IMR-90 (cell line): ENCODE results near the gene CTNS. TPM values are rescaled to one million over a fixed set of nuclear protein-coding genes. Genes with fewer than 3 reads are reported as not detected.
A peak's percentile ranks its signal among the peaks of the same experiment; 100 is the strongest.

Source experiments
- ATAC-seq: fragments of 200-7000 bp; cut with Tn5 transposase; 2 replicates; pipeline ENCODE4 v1.9.1; 2020; ENCODE audit warnings: low read depth, mild to moderate bottlenecking, moderate library complexity
- BruUV-seq: library from RNA; stranded (reverse); fragments of 400-500 nt; replicated peaks from 2 replicates; lab custom pipeline; 2021; lab: Mats Ljungman, UMichigan
- CTCF ChIA-PET: fragments of 300-600 bp; formaldehyde crosslinking; extraction: SDS; loops from one replicate; lab custom pipeline; 2021; ENCODE audit warnings: antibody characterized with exemption; lab: Yijun Ruan, JAX
- POLR2A ChIA-PET: fragments of 300-600 bp; sonication (Branson Sonifier 250); formaldehyde crosslinking; loops from one replicate; lab custom pipeline; 2022; ENCODE audit warnings: antibody characterized with exemption; ENCODE audit not compliant: unreplicated experiment; lab: Charles Lee
- DNase-seq: peaks from one replicate; pipeline ENCODE4 v3.0.0; 2013
- H2AFZ ChIP-seq: replicated peaks from 2 replicates; pipeline ENCODE3; 2013; ENCODE audit warnings: low read length, mild to moderate bottlenecking; ENCODE audit not compliant: poor library complexity
- H2AK5ac ChIP-seq: 2 replicates; pipeline ENCODE4 v1.6.1; 2013; ENCODE audit warnings: low read depth, low read length, inconsistent platforms
- H2AK9ac ChIP-seq: replicated peaks from 2 replicates; pipeline ENCODE3; 2013; ENCODE audit warnings: mild to moderate bottlenecking, low read depth, low read length, moderate library complexity; ENCODE audit not compliant: poor library complexity
- H2BK120ac ChIP-seq: 2 replicates; pipeline ENCODE4 v1.6.1; 2013; ENCODE audit warnings: low read depth, low read length, inconsistent platforms
- H2BK15ac ChIP-seq: 3 replicates; pipeline ENCODE4 v1.6.1; 2013; ENCODE audit warnings: low read depth, low read length, inconsistent platforms
- H2BK20ac ChIP-seq: 2 replicates; pipeline ENCODE4 v1.6.1; 2013; ENCODE audit warnings: low read depth, mild to moderate bottlenecking, inconsistent platforms, low read length, moderate library complexity
- H2BK5ac ChIP-seq: 2 replicates; pipeline ENCODE4 v1.6.1; 2013; ENCODE audit warnings: mild to moderate bottlenecking, low read depth, low read length, inconsistent platforms; ENCODE audit not compliant: poor library complexity, severe bottlenecking
- H3K14ac ChIP-seq: replicated peaks from 2 replicates; pipeline ENCODE4 v1.6.1; 2013; ENCODE audit warnings: low read depth, low read length, inconsistent platforms
- H3K18ac ChIP-seq: 2 replicates; pipeline ENCODE4 v1.6.1; 2013; ENCODE audit warnings: low read depth, low read length, control low read depth
- H3K23ac ChIP-seq: 2 replicates; pipeline ENCODE4 v1.6.1; 2013; ENCODE audit warnings: low read depth, low read length, inconsistent platforms
- H3K27ac ChIP-seq: 2 replicates; pipeline ENCODE4 v1.5.1; 2013; ENCODE audit warnings: mild to moderate bottlenecking, control low read depth, low read length; ENCODE audit not compliant: insufficient read depth
- H3K27me3 ChIP-seq: 2 replicates; pipeline ENCODE4 v1.6.1; 2013; ENCODE audit warnings: low read length; ENCODE audit not compliant: control insufficient read depth, insufficient read depth
- H3K36me3 ChIP-seq: 2 replicates; pipeline ENCODE4 v1.6.1; 2013; ENCODE audit warnings: low read length, mixed read lengths; ENCODE audit not compliant: control insufficient read depth, insufficient read depth
- H3K4ac ChIP-seq: 2 replicates; pipeline ENCODE4 v1.6.1; 2013; ENCODE audit warnings: low read depth, low read length, inconsistent platforms
- H3K4me1 ChIP-seq: 2 replicates; pipeline ENCODE4 v1.6.1; 2013; ENCODE audit warnings: low read length, mixed read lengths; ENCODE audit not compliant: control insufficient read depth, insufficient read depth
- H3K4me2 ChIP-seq: 2 replicates; pipeline ENCODE4 v1.6.1; 2013; ENCODE audit warnings: low read depth, mild to moderate bottlenecking, control low read depth, low read length, moderate library complexity
- H3K4me3 ChIP-seq: 2 replicates; pipeline ENCODE4 v1.5.1; 2013; ENCODE audit warnings: low read depth, mild to moderate bottlenecking, control low read depth, low read length, moderate library complexity; ENCODE audit not compliant: insufficient read depth
- H3K56ac ChIP-seq: 2 replicates; pipeline ENCODE4 v1.6.1; 2013; ENCODE audit warnings: low read length, inconsistent platforms; ENCODE audit not compliant: insufficient read depth; ENCODE audit errors: extremely low read depth
- H3K79me1 ChIP-seq, 2 experiments: 2 replicates each; pipeline ENCODE4 v1.6.1; 2013; ENCODE audit warnings: low read length in 2 of 2, inconsistent platforms in 1 of 2, low read depth in 1 of 2
- H3K9ac ChIP-seq: 2 replicates; pipeline ENCODE4 v1.6.1; 2013; ENCODE audit warnings: low read depth, low read length, control low read depth
- H3K9me1 ChIP-seq: 2 replicates; pipeline ENCODE4 v1.6.1; 2013; ENCODE audit warnings: low read length, inconsistent platforms; ENCODE audit not compliant: insufficient read depth
- H3K9me3 ChIP-seq: 2 replicates; pipeline ENCODE4 v1.6.1; 2013; ENCODE audit warnings: low read length; ENCODE audit not compliant: control insufficient read depth, insufficient read depth
- H4K20me1 ChIP-seq: 2 replicates; pipeline ENCODE4 v1.6.1; 2013; ENCODE audit warnings: low read length, inconsistent platforms; ENCODE audit not compliant: insufficient read depth
- H4K5ac ChIP-seq: 2 replicates; pipeline ENCODE4 v1.6.1; 2013; ENCODE audit warnings: mild to moderate bottlenecking, low read depth, low read length, control low read depth
- H4K8ac ChIP-seq, 2 experiments: 2 replicates each; pipeline ENCODE4 v1.6.1; 2013; ENCODE audit warnings: low read depth in 2 of 2, low read length in 2 of 2, control low read depth in 1 of 2, inconsistent platforms in 1 of 2
- H4K91ac ChIP-seq: 2 replicates; pipeline ENCODE4 v1.6.1; 2013; ENCODE audit warnings: low read depth, low read length, inconsistent platforms; ENCODE audit not compliant: insufficient read depth
- BHLHE40 ChIP-seq: fragments of 150-350 bp; IDR thresholded peaks from 2 replicates; pipeline ENCODE4 v1.6.1; 2016; ENCODE audit warnings: mild to moderate bottlenecking, low read depth, low read length
- CEBPB ChIP-seq: IDR thresholded peaks from 2 replicates; pipeline ENCODE4 v1.6.1; 2012; ENCODE audit warnings: low read depth, low read length, improper control_type of control experiment
- CHD1 ChIP-seq: IDR thresholded peaks from 2 replicates; pipeline ENCODE4 v1.6.1; 2012; ENCODE audit warnings: low read depth, low read length, improper control_type of control experiment
- FOS ChIP-seq: fragments of 150-350 bp; IDR thresholded peaks from 2 replicates; pipeline ENCODE4 v1.6.1; 2016; ENCODE audit warnings: low read depth, low read length
- MAFK ChIP-seq: IDR thresholded peaks from 2 replicates; pipeline ENCODE4 v1.6.1; 2012; ENCODE audit warnings: low read depth, low read length, improper control_type of control experiment
- MAZ ChIP-seq: IDR thresholded peaks from 2 replicates; pipeline ENCODE4 v1.6.1; 2012; ENCODE audit warnings: low read depth, mild to moderate bottlenecking, low read length, improper control_type of control experiment, moderate library complexity, borderline replicate concordance
- MXI1 ChIP-seq: IDR thresholded peaks from 2 replicates; pipeline ENCODE4 v1.6.1; 2012; ENCODE audit warnings: low read depth, mild to moderate bottlenecking, low read length, moderate library complexity, borderline replicate concordance
- NFE2L2 ChIP-seq: fragments of 150-350 bp; IDR thresholded peaks from 2 replicates; pipeline ENCODE4 v1.6.1; 2016; ENCODE audit warnings: low read depth, mild to moderate bottlenecking, low read length
- RAD21 ChIP-seq: IDR thresholded peaks from 2 replicates; pipeline ENCODE4 v1.6.1; 2012; ENCODE audit warnings: low read length, improper control_type of control experiment
- RCOR1 ChIP-seq: IDR thresholded peaks from 2 replicates; pipeline ENCODE4 v1.6.1; 2012; ENCODE audit warnings: mild to moderate bottlenecking, low read length, improper control_type of control experiment; ENCODE audit not compliant: insufficient replicate concordance
- RFX5 ChIP-seq: IDR thresholded peaks from 2 replicates; pipeline ENCODE4 v1.8.0; 2012; ENCODE audit warnings: low read depth, mild to moderate bottlenecking, low read length, moderate library complexity
- SMC3 ChIP-seq: fragments of 150-350 bp; IDR thresholded peaks from 2 replicates; pipeline ENCODE4 v1.6.1; 2016; ENCODE audit warnings: low read depth, mild to moderate bottlenecking, antibody characterized with exemption, low read length, moderate library complexity
- USF2 ChIP-seq: fragments of 150-350 bp; IDR thresholded peaks from 2 replicates; pipeline ENCODE4 v1.6.1; 2017; ENCODE audit warnings: mild to moderate bottlenecking, antibody characterized with exemption, low read length, low read depth
- WGBS, 2 experiments: methylation state at CpG; one replicate each; pipeline versions ENCODE4 v1.1.5 to v1.1.7; 2013; ENCODE audit warnings: missing lambda C conversion rate in 2 of 2; ENCODE audit not compliant: insufficient read length in 1 of 2; ENCODE audit errors: extremely low coverage in 2 of 2; 5-methylcytosine and 5-hydroxymethylcytosine counted together
- dilution Hi-C: fragments of 300-500 bp; cut with HindIII; formaldehyde crosslinking; loops from one replicate; pipeline ENCODE4 v1.14.3; 2018; ENCODE audit warnings: low sequenced_read_pairs; ENCODE audit not compliant: unreplicated experiment
- in situ Hi-C: fragments of 300-500 bp; cut with MboI; formaldehyde crosslinking; loops from 3 replicates; pipeline ENCODE4 v1.14.3; 2019; ENCODE audit warnings: low sequenced_read_pairs, inconsistent platforms, mixed read lengths
- intact Hi-C: fragments of 100-400 bp; cut with micrococcal nuclease; formaldehyde crosslinking; loops from 2 replicates; pipeline ENCODE4 v1.10.0; 2022
- polyA plus RNA-seq, 3 experiments: library from polyadenylated mRNA; depleted of rRNA; stranded (reverse); fragments of >200 nt; gene quantifications; 2 replicates each; pipeline ENCODE4 v1.2.3, GENCODE V29; 2012; ENCODE audit warnings: low replicate concordance in 1 of 3
- total RNA-seq: library from RNA; depleted of rRNA; stranded (reverse); fragments of >200 nt; gene quantifications from 2 replicates; pipeline ENCODE4 v1.2.3, GENCODE V29; 2012
- TF ChIP-seq, protein P1 (sequence below): fragments of 150-350 bp; IDR thresholded peaks from 2 replicates; pipeline ENCODE4 v1.6.1; 2016; ENCODE audit warnings: low read depth, mild to moderate bottlenecking, low read length, moderate library complexity, borderline replicate concordance
- TF ChIP-seq, protein P2 (sequence below): conservative IDR thresholded peaks from 2 replicates; pipeline ENCODE4 v1.5.1; 2012; ENCODE audit warnings: mild to moderate bottlenecking, low read depth, low read length, improper control_type of control experiment

CTNS gene
- total and polyA plus RNA-seq, 2 of the 4 experiments (the other 2 are of a cell fraction), result 4.7 to 5.3 TPM

GRCh38 chr17:3600529-3601205 is 35.9 kb upstream of the CTNS start:
- in situ Hi-C loops, result no loop called here
- intact Hi-C loops, result no loop called here
- no peak for DNase-seq
- no peak for TF ChIP-seq USF2
- TF ChIP-seq, protein P1, sequence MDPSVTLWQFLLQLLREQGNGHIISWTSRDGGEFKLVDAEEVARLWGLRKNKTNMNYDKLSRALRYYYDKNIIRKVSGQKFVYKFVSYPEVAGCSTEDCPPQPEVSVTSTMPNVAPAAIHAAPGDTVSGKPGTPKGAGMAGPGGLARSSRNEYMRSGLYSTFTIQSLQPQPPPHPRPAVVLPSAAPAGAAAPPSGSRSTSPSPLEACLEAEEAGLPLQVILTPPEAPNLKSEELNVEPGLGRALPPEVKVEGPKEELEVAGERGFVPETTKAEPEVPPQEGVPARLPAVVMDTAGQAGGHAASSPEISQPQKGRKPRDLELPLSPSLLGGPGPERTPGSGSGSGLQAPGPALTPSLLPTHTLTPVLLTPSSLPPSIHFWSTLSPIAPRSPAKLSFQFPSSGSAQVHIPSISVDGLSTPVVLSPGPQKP, result no peak
- TF ChIP-seq, protein P2, sequence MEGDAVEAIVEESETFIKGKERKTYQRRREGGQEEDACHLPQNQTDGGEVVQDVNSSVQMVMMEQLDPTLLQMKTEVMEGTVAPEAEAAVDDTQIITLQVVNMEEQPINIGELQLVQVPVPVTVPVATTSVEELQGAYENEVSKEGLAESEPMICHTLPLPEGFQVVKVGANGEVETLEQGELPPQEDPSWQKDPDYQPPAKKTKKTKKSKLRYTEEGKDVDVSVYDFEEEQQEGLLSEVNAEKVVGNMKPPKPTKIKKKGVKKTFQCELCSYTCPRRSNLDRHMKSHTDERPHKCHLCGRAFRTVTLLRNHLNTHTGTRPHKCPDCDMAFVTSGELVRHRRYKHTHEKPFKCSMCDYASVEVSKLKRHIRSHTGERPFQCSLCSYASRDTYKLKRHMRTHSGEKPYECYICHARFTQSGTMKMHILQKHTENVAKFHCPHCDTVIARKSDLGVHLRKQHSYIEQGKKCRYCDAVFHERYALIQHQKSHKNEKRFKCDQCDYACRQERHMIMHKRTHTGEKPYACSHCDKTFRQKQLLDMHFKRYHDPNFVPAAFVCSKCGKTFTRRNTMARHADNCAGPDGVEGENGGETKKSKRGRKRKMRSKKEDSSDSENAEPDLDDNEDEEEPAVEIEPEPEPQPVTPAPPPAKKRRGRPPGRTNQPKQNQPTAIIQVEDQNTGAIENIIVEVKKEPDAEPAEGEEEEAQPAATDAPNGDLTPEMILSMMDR, result no peak
- TF ChIP-seq SMC3, result no peak
- TF ChIP-seq FOS, result no peak
- no peak for TF ChIP-seq RAD21
- TF ChIP-seq RFX5, result no peak
- no peak for TF ChIP-seq MAZ
- TF ChIP-seq MAFK, result no peak
- TF ChIP-seq NFE2L2, result no peak
- TF ChIP-seq MXI1, result no peak
- TF ChIP-seq BHLHE40, result no peak
- TF ChIP-seq CHD1, result no peak
- no peak for TF ChIP-seq CEBPB
- TF ChIP-seq RCOR1, result no peak

More at GRCh38 chr17:3600529-3601205, 35.9 kb upstream of the CTNS start:
- no peaks in the 10 kb centered on the region for H3K27me3 ChIP-seq
- no peak overlapping the region for H3K18ac ChIP-seq
- H2AFZ ChIP-seq, result peak overlapping the region; percentile 11
- no peak overlapping the region for H3K4me3 ChIP-seq
- H3K27ac ChIP-seq, result no peak overlapping the region
- no peak overlapping the region for H2BK120ac ChIP-seq
- no peak overlapping the region for H3K23ac ChIP-seq
- no peak overlapping the region for H3K56ac ChIP-seq
- H3K9me1 ChIP-seq, result peaks cover 5% of the 10 kb centered on the region; the same call in 1 of the 2 replicates
- 97% methylated on average over 13 of the region's 15 CpGs; no CpG with 5 or more reads in 1 of the 2 experiments for WGBS, 2 experiments
- no peak overlapping the region for H2AK5ac ChIP-seq
- peaks cover 3% of the 10 kb centered on the region; the same call in 1 of the 2 replicates for H4K20me1 ChIP-seq
- no peak overlapping the region for H4K8ac ChIP-seq
- peaks cover 4% of the 10 kb centered on the region for H3K4me1 ChIP-seq
- H3K4ac ChIP-seq, result no peak overlapping the region
- ChIA-PET CTCF (interaction anchor here (0.6 kb wide), 2 partner anchors 129 to 228 kb away, joined by 3 read pairs; no protein-coding TSS in a partner anchor), POLR2A (interaction anchor here (0.6 kb wide), 2 partner anchors 10 to 67 kb away, joined by 3 read pairs; no protein-coding TSS in a partner anchor)
- H2BK15ac ChIP-seq, result no peak overlapping the region
- H4K91ac ChIP-seq, result no peak overlapping the region
- dilution Hi-C loops, result no loop called here
- no peaks in the 10 kb centered on the region for H3K9me3 ChIP-seq
- H3K79me1 ChIP-seq, result no peaks in the 10 kb centered on the region
- no TSS peak for BruUV-seq
- H4K5ac ChIP-seq, result no peak overlapping the region
- H2BK20ac ChIP-seq, result no peak overlapping the region
- no peak overlapping the region for H3K4me2 ChIP-seq
- H2AK9ac ChIP-seq, result no peak overlapping the region
- H3K14ac ChIP-seq, result no peak overlapping the region
- H3K9ac ChIP-seq, result no peak overlapping the region
- no peak for ATAC-seq
- no peaks in the 10 kb centered on the region for H3K36me3 ChIP-seq
- H2BK5ac ChIP-seq, result no peak overlapping the region
